Measurements from ENCODE around the gene CCL11.

- TF ChIP-seq CTCF (conservative IDR thresholded peaks at IDR 0.05; ENCODE audit: low read depth, low read length), result no peak
- no peak for TF ChIP-seq EZH2 (IDR thresholded peaks at IDR 0.05; ENCODE audit: low read length, unreplicated experiment)
Observed at GRCh38 chr17:34251186-34251585, 34.4 kb upstream of the CCL11 start.

All from PC-3 (cell line).